A549 (cell line): ENCODE results near the gene ARL13B. TPM values are rescaled to one million over a fixed set of nuclear protein-coding genes. Genes with fewer than 3 reads are reported as not detected.

Experiments used
- ATAC-seq, 2 experiments: fragments of 200-7000 bp in 1 of 2; fragments of >200 bp in 1 of 2; cut with Nextera tagmentation in 1 of 2; cut with Tn5 transposase in 1 of 2; 3 replicates each; pipeline versions ENCODE4 v1.8.0 to v1.9.1; 2018 to 2020; ENCODE audit warnings: mild to moderate bottlenecking in 1 of 2, moderate library complexity in 1 of 2
- CTCF ChIA-PET: fragments of 300-600 bp; sonication (Branson Sonifier 250); formaldehyde crosslinking; extraction: SDS; loops from one replicate; lab custom pipeline; 2021; ENCODE audit warnings: antibody characterized with exemption, inconsistent platforms; lab: Yijun Ruan, JAX
- POLR2A ChIA-PET: fragments of 350-600 bp; formaldehyde crosslinking; extraction: SDS; loops from one replicate; lab custom pipeline; 2021; ENCODE audit warnings: antibody characterized with exemption, inconsistent platforms; lab: Yijun Ruan, JAX
- DNase-seq, 2 experiments: peaks; one replicate each; pipeline versions ENCODE4 v3.0.0 to v3.0.0-alpha.2; 2011 to 2016; ENCODE audit warnings: low read depth in 1 of 2, low spot score in 1 of 2
- FAIRE-seq: peaks from 2 replicates; lab custom pipeline; 2011; peaks lifted over from hg19 to GRCh38; lab: Jason Lieb, UNC
- H3K27ac ChIP-seq, 2 experiments: fragments of >200 bp; sonication (Bioruptor Twin); formaldehyde crosslinking; 3 replicates each; pipeline ENCODE4 v1.5.1; 2016 to 2017
- H3K4me1 ChIP-seq: fragments of >200 bp; sonication (Bioruptor Twin); formaldehyde crosslinking; 3 replicates; pipeline ENCODE4 v1.6.1; 2016
- H3K4me2 ChIP-seq: fragments of >200 bp; sonication (Bioruptor Twin); formaldehyde crosslinking; 3 replicates; pipeline ENCODE4 v1.6.1; 2016
- H3K4me3 ChIP-seq: fragments of >200 bp; sonication (Bioruptor Twin); formaldehyde crosslinking; 3 replicates; pipeline ENCODE4 v1.5.1; 2016
- H3K9me3 ChIP-seq: fragments of >200 bp; sonication (Bioruptor Twin); formaldehyde crosslinking; 3 replicates; pipeline ENCODE4 v1.6.1; 2016
- CBX8 ChIP-seq: fragments of 200-600 bp; sonication (generic); IDR thresholded peaks from 2 replicates; pipeline ENCODE4 v1.6.1; 2016
- CHD2 ChIP-seq: fragments of 150-350 bp; IDR thresholded peaks from 2 replicates; pipeline ENCODE4 v1.6.1; 2014; ENCODE audit warnings: low read length; ENCODE audit not compliant: partially characterized antibody
- CHD4 ChIP-seq: fragments of 200-600 bp; sonication (generic); IDR thresholded peaks from 2 replicates; pipeline ENCODE4 v1.6.1; 2016; ENCODE audit warnings: antibody characterized with exemption, mild to moderate bottlenecking, borderline replicate concordance
- ELK1 ChIP-seq: fragments of 150-350 bp; IDR thresholded peaks from 2 replicates; pipeline ENCODE4 v1.6.1; 2014; ENCODE audit warnings: low read depth, mild to moderate bottlenecking, low read length
- ESRRA ChIP-seq: fragments of 150-350 bp; IDR thresholded peaks from 2 replicates; pipeline ENCODE4 v1.6.1; 2014; ENCODE audit warnings: mild to moderate bottlenecking, low read length, borderline replicate concordance
- GATA3 ChIP-seq: IDR thresholded peaks from 2 replicates; pipeline ENCODE4 v1.6.1; 2012; ENCODE audit warnings: borderline replicate concordance
- HES2 ChIP-seq: fragments of >200 bp; sonication (Bioruptor Twin); formaldehyde crosslinking; IDR thresholded peaks from 2 replicates; pipeline ENCODE4 v1.6.1; 2016
- HOXB13 ChIP-seq: fragments of 250-450 bp; sonication (Bioruptor Pico); IDR thresholded peaks from 2 replicates; pipeline ENCODE4 v1.5.0; 2020; ENCODE audit warnings: low read depth, mild to moderate bottlenecking, moderate library complexity
- HOXB5 ChIP-seq: fragments of 250-450 bp; sonication (Bioruptor Pico); IDR thresholded peaks from 2 replicates; pipeline ENCODE4 v1.5.0; 2020; ENCODE audit warnings: mild to moderate bottlenecking, moderate library complexity
- JUN ChIP-seq, 2 experiments: fragments of >200 bp; sonication (Bioruptor Twin); formaldehyde crosslinking; IDR thresholded peaks; 2 replicates in 1 of 2; 3 replicates in 1 of 2; pipeline ENCODE4 v1.6.1; 2016 to 2017
- KDM5A ChIP-seq: fragments of 200-600 bp; sonication (generic); IDR thresholded peaks from 2 replicates; pipeline ENCODE4 v1.6.1; 2016; ENCODE audit warnings: antibody characterized with exemption, mild to moderate bottlenecking
- MAFK ChIP-seq: fragments of 450-650 bp; IDR thresholded peaks from 2 replicates; pipeline ENCODE4 v1.6.1; 2014; ENCODE audit not compliant: partially characterized antibody
- MAZ ChIP-seq: fragments of 150-350 bp; IDR thresholded peaks from 2 replicates; pipeline ENCODE4 v1.6.1; 2014; ENCODE audit warnings: antibody characterized with exemption, low read depth, low read length, borderline replicate concordance
- NPAS2 ChIP-seq: fragments of 250-450 bp; sonication (Bioruptor Pico); IDR thresholded peaks from 2 replicates; pipeline ENCODE4 v1.8.0; 2022; ENCODE audit warnings: mild to moderate bottlenecking, moderate library complexity, borderline replicate concordance
- POLR2AphosphoS2 ChIP-seq: conservative IDR thresholded peaks from 2 replicates; pipeline ENCODE4 v1.6.1; 2012; ENCODE audit warnings: low read length, improper control_type of control experiment, inconsistent platforms
- RAD21 ChIP-seq, 2 experiments: fragments of >200 bp in 1 of 2; sonication (Bioruptor Twin) in 1 of 2; formaldehyde crosslinking in 1 of 2; IDR thresholded peaks in 1 of 2; conservative IDR thresholded peaks in 1 of 2; 2 replicates in 1 of 2; 3 replicates in 1 of 2; pipeline ENCODE4 v1.6.1; 2012 to 2018; ENCODE audit warnings: inconsistent platforms in 1 of 2
- SREBF2 ChIP-seq: fragments of 450-650 bp; IDR thresholded peaks from 2 replicates; pipeline ENCODE4 v1.6.1; 2014; ENCODE audit warnings: mild to moderate bottlenecking, moderate library complexity
- TFCP2L1 ChIP-seq: fragments of 250-450 bp; sonication (Bioruptor Pico); IDR thresholded peaks from 2 replicates; pipeline ENCODE4 v1.5.0; 2021; ENCODE audit warnings: mild to moderate bottlenecking
- ZC3H11A ChIP-seq: fragments of 450-650 bp; IDR thresholded peaks from 2 replicates; pipeline ENCODE4 v1.6.1; 2014; ENCODE audit warnings: antibody characterized with exemption, mild to moderate bottlenecking
- ZSCAN20 ChIP-seq: fragments of 250-450 bp; sonication (Bioruptor Pico); IDR thresholded peaks from 2 replicates; pipeline ENCODE4 v1.8.0; 2022; ENCODE audit warnings: mild to moderate bottlenecking, moderate library complexity
- WGBS: methylation state at CpG from one replicate; pipeline ENCODE4 v1.1.6; 2017; ENCODE audit errors: missing lambda C conversion rate; 5-methylcytosine and 5-hydroxymethylcytosine counted together
- polyA plus RNA-seq, 4 experiments: library from polyadenylated mRNA; depleted of rRNA in 3 of 4; stranded (reverse); fragments of >200 nt; fragmentation: RNase III in 1 of 4; extraction: RNeasy Plus Mini Kit Qiagen cat#74134 plus additional on column Dnase treatment in 1 of 4; gene quantifications; 2 replicates in 3 of 4; 3 replicates in 1 of 4; pipeline ENCODE4 v1.2.3, GENCODE V29; 2011 to 2017
- TF ChIP-seq, protein P1 (sequence below): fragments of >200 bp; sonication (Bioruptor Twin); formaldehyde crosslinking; IDR thresholded peaks from 3 replicates; pipeline ENCODE4 v1.6.1; 2016
- TF ChIP-seq, protein P2 (sequence below): IDR thresholded peaks from 2 replicates; pipeline ENCODE4 v1.6.1; 2012; ENCODE audit warnings: low read depth, borderline replicate concordance

ARL13B gene
- polyA plus RNA-seq, 2 of the 4 experiments (the other 2 are of a cell fraction) = 13.3 to 28.6 TPM

GRCh38 chr3:93983408-93983807 is 3.5 kb downstream of the ARL13B start:
- Histone ChIP-seq H3K4me1 (peaks cover 25% of the 10 kb centered on the region), H3K4me3 (no peak overlapping the region), H3K9me3 (no peaks in the 10 kb centered on the region), H3K4me2 (no peak overlapping the region), H3K27ac (no peak overlapping the region)
- ATAC-seq (no peak), FAIRE-seq (no peak), DNase-seq (no peak)
- no peak for TF ChIP-seq CBX8
- no peak for TF ChIP-seq MAZ
- peak; percentile 4 for TF ChIP-seq MAFK
- TF ChIP-seq TFCP2L1 (CRISPR knock-in tag) = no peak
- no peak for TF ChIP-seq RAD21 (conservative IDR thresholded peaks at IDR 0.05 in 1 of 2, IDR thresholded peaks at IDR 0.05 in 1 of 2)
- no peak for TF ChIP-seq SREBF2
- TF ChIP-seq, protein P1, sequence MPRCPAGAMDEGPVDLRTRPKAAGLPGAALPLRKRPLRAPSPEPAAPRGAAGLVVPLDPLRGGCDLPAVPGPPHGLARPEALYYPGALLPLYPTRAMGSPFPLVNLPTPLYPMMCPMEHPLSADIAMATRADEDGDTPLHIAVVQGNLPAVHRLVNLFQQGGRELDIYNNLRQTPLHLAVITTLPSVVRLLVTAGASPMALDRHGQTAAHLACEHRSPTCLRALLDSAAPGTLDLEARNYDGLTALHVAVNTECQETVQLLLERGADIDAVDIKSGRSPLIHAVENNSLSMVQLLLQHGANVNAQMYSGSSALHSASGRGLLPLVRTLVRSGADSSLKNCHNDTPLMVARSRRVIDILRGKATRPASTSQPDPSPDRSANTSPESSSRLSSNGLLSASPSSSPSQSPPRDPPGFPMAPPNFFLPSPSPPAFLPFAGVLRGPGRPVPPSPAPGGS = no peak
- no peak for TF ChIP-seq KDM5A
- WGBS = 84% methylated on average over 3 of the region's 3 CpGs
- ChIA-PET CTCF (no interaction called here), POLR2A (no interaction called here)

GRCh38 chr3:93984618-93985017 is 4.7 kb downstream of the ARL13B start:
- no peak overlapping the region for H3K4me3 ChIP-seq
- H3K27ac ChIP-seq = no peak overlapping the region
- ChIA-PET CTCF (no interaction called here), POLR2A (no interaction called here)
- peaks cover 22% of the 10 kb centered on the region for H3K4me1 ChIP-seq
- 83% methylated on average over 5 of the region's 5 CpGs for WGBS
- no peak overlapping the region for H3K4me2 ChIP-seq
- no peak for DNase-seq
- TF ChIP-seq ELK1 = no peak
- no peak for TF ChIP-seq ZC3H11A
- TF ChIP-seq, all 56 proteins: peak for 0
- ATAC-seq (no peak), FAIRE-seq (no peak)
- H3K9me3 ChIP-seq = no peaks in the 10 kb centered on the region

DNA sequence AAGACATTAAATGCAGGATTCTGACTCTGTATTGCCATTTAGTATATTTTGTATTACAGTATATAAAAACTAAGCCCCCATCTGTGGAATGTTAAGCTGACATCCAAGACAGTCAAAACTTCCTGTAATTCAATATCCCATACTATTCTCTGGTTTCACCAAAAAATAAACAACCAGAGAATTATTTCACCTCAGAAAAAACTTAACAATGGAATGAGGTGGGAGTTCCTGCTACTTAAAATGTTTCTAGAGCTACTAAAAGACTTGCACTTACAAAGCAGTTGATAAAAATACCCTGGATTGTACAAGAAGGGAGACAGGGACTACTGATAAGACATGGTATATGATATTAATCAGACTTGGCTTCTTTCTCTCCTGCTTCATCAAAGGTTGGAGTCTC is 8.3 kb downstream of the ARL13B start:
- Histone ChIP-seq H3K4me3 (no peak overlapping the region), H3K27ac (no peak overlapping the region), H3K4me2 (0 out of 3 replicates have a peak overlapping the region, but pooled peaks have one; percentile 15), H3K4me1 (peaks cover 7% of the 10 kb centered on the region; the same call in 2 of the 3 replicates), H3K9me3 (no peaks in the 10 kb centered on the region)
- DNase-seq (no peak), ATAC-seq (no peak), FAIRE-seq (peak; percentile 36)
- ChIA-PET CTCF (interaction anchor here (0.6 kb wide), 1 partner anchor 16 kb away, joined by 4 read pairs; no protein-coding TSS in a partner anchor), POLR2A (interaction anchor here (1.0 to 2.2 kb wide), 3 partner anchors 8 to 74 kb away, joined by 3 to 9 read pairs (median 4); partner anchors contain the start of genes ARL13B, DHFR2 and NSUN3)
- TF ChIP-seq CHD2 (no peak), HOXB13 (CRISPR knock-in tag) (no peak), SREBF2 (no peak), HES2 (no peak), GATA3 (no peak), JUN (IDR thresholded peaks at IDR 0.05) (no peak), NPAS2 (CRISPR knock-in tag) (no peak), ZSCAN20 (CRISPR knock-in tag) (no peak), CHD4 (no peak), HOXB5 (CRISPR knock-in tag) (no peak), ELK1 (no peak), POLR2AphosphoS2 (no peak), ESRRA (no peak)
- TF ChIP-seq, protein P2, sequence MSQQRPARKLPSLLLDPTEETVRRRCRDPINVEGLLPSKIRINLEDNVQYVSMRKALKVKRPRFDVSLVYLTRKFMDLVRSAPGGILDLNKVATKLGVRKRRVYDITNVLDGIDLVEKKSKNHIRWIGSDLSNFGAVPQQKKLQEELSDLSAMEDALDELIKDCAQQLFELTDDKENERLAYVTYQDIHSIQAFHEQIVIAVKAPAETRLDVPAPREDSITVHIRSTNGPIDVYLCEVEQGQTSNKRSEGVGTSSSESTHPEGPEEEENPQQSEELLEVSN = no peak
- TF ChIP-seq, all 56 proteins: peak for 0
